Lower leg skin (tissue), 3 donors: ENCODE results near the gene TAS1R2.

Experiments used
- CTCF ChIP-seq, 3 donors: fragments of 450-650 bp; IDR thresholded peaks; one replicate each; pipeline ENCODE4 v1.5.1; 2016; ENCODE audit warnings: antibody characterized with exemption in 3 of 3, mild to moderate bottlenecking in 3 of 3, moderate library complexity in 2 of 3
- POLR2A ChIP-seq, 2 donors: fragments of 450-650 bp; IDR thresholded peaks; one replicate each; pipeline ENCODE4 v1.6.1; 2016 to 2017; ENCODE audit warnings: antibody characterized with exemption in 2 of 2, mild to moderate bottlenecking in 1 of 2, moderate library complexity in 1 of 2

GRCh38 chr1:18805150-18805879, 54.1 kb downstream of the TAS1R2 start:
- TF ChIP-seq CTCF (IDR thresholded peaks at IDR 0.05) = no peak
- TF ChIP-seq POLR2A (IDR thresholded peaks at IDR 0.05) = no peak
